ENCODE results near the gene UBALD2. TPM values are rescaled to one million over a fixed set of nuclear protein-coding genes. Genes with fewer than 3 reads are reported as not detected.
A peak's percentile ranks its signal among the peaks of the same experiment; 100 is the strongest.

Gene UBALD2
- total RNA-seq, 1 experiment from 2014 or later: 109 TPM

GRCh38 chr17:76268991-76269981 lies 4.1 kb downstream of the UBALD2 start:
- intact Hi-C loops (cut with micrococcal nuclease): loop anchor here (2.0 kb wide), 1 partner anchor 20 kb away; no protein-coding TSS in a partner anchor
- POLR2A ChIA-PET: interaction anchor here (0.6 to 1.4 kb wide), 2 partner anchors 64 to 167 kb away, joined by 3 to 4 read pairs; no protein-coding TSS in a partner anchor
- peaks cover 7% of the 10 kb centered on the region for H3K4me1 Mint-ChIP-seq (ENCODE audit: insufficient read depth, unreplicated experiment)
- no peaks in the 10 kb centered on the region for H3K9me3 Mint-ChIP-seq (ENCODE audit: unreplicated experiment)
- no peak overlapping the region for H3K4me3 Mint-ChIP-seq (ENCODE audit: unreplicated experiment)
- peaks cover 43% of the 10 kb centered on the region for H3K36me3 Mint-ChIP-seq (ENCODE audit: insufficient read depth, unreplicated experiment)
- peak overlapping the region; percentile 90 for H3K27ac Mint-ChIP-seq (ENCODE audit: low read depth, unreplicated experiment)
- no peak for DNase-seq (ENCODE audit: unreplicated experiment)
- CTCF ChIA-PET: interaction anchor here (0.6 to 6.0 kb wide), 5 partner anchors 10 to 148 kb away, joined by 3 to 51 read pairs (median 3); no protein-coding TSS in a partner anchor
- no TSS peak for BruUV-seq (replicated peaks)
- TF ChIP-seq CTCF (IDR thresholded peaks at IDR 0.05; ENCODE audit: unreplicated experiment): no peak
- H3K27me3 Mint-ChIP-seq (ENCODE audit: insufficient read depth, unreplicated experiment): no peaks in the 10 kb centered on the region

- no peak for TF ChIP-seq CTCF (IDR thresholded peaks at IDR 0.05; ENCODE audit: unreplicated experiment)
- H3K36me3 Mint-ChIP-seq (ENCODE audit: insufficient read depth, unreplicated experiment): peaks cover 42% of the 10 kb centered on the region
- ChIA-PET CTCF (interaction anchor here (6.0 kb wide), 1 partner anchor 9 kb away, joined by 51 read pairs; no protein-coding TSS in a partner anchor), POLR2A (no interaction called here)
- H3K4me1 Mint-ChIP-seq (ENCODE audit: insufficient read depth, unreplicated experiment): peaks cover 7% of the 10 kb centered on the region
- no peaks in the 10 kb centered on the region for H3K9me3 Mint-ChIP-seq (ENCODE audit: unreplicated experiment)
- BruUV-seq (replicated peaks): no TSS peak
- no peak overlapping the region for H3K27ac Mint-ChIP-seq (ENCODE audit: low read depth, unreplicated experiment)
- no peak for DNase-seq (ENCODE audit: unreplicated experiment)
- H3K4me3 Mint-ChIP-seq (ENCODE audit: unreplicated experiment): no peak overlapping the region
- H3K27me3 Mint-ChIP-seq (ENCODE audit: insufficient read depth, unreplicated experiment): no peaks in the 10 kb centered on the region
- intact Hi-C loops (cut with micrococcal nuclease): no loop called here
These were observed 5.0 kb downstream of the UBALD2 start for GRCh38 chr17:76270127-76270592.

- H3K9me3 Mint-ChIP-seq (ENCODE audit: unreplicated experiment): no peaks in the 10 kb centered on the region
- BruUV-seq (replicated peaks): no TSS peak
- DNase-seq (ENCODE audit: unreplicated experiment): no peak
- ChIA-PET CTCF (interaction anchor here (0.6 to 6.0 kb wide), 3 partner anchors 8 to 168 kb away, joined by 3 to 51 read pairs (median 3); partner anchors contain the start of gene EXOC7), POLR2A (no interaction called here)
- H3K4me3 Mint-ChIP-seq (ENCODE audit: unreplicated experiment): no peak overlapping the region
- H3K27ac Mint-ChIP-seq (ENCODE audit: low read depth, unreplicated experiment): no peak overlapping the region
- H3K4me1 Mint-ChIP-seq (ENCODE audit: insufficient read depth, unreplicated experiment): peaks cover 7% of the 10 kb centered on the region
- TF ChIP-seq CTCF (IDR thresholded peaks at IDR 0.05; ENCODE audit: unreplicated experiment): no peak
- H3K27me3 Mint-ChIP-seq (ENCODE audit: insufficient read depth, unreplicated experiment): no peaks in the 10 kb centered on the region
- H3K36me3 Mint-ChIP-seq (ENCODE audit: insufficient read depth, unreplicated experiment): peaks cover 33% of the 10 kb centered on the region
- intact Hi-C loops (cut with micrococcal nuclease): no loop called here
These were observed 5.9 kb downstream of the UBALD2 start for GRCh38 chr17:76270770-76271668.
